GM12891 (cell line): ENCODE results near the gene ZRANB3.

ENCODE experiments used
- PAX5 ChIP-seq: IDR thresholded peaks from 2 replicates; pipeline ENCODE4 v1.6.1; 2011; ENCODE audit warnings: low read length, moderate library complexity, mild to moderate bottlenecking; ENCODE audit not compliant: insufficient read depth, severe bottlenecking
- POLR2A ChIP-seq: IDR thresholded peaks from 2 replicates; pipeline ENCODE4 v1.6.1; 2011; ENCODE audit warnings: low read depth, low read length, control low read depth
- POLR2AphosphoS5 ChIP-seq: IDR thresholded peaks from 2 replicates; pipeline ENCODE4 v1.6.1; 2011; ENCODE audit warnings: low read depth, low read length, control low read depth
- POU2F2 ChIP-seq: IDR thresholded peaks from 2 replicates; pipeline ENCODE4 v1.6.1; 2011; ENCODE audit warnings: low read depth, mild to moderate bottlenecking, control low read depth, low read length, moderate library complexity
- SPI1 ChIP-seq: IDR thresholded peaks from 2 replicates; pipeline ENCODE4 v1.6.1; 2011; ENCODE audit warnings: low read depth, low read length, control low read depth
- TAF1 ChIP-seq: IDR thresholded peaks from 2 replicates; pipeline ENCODE4 v1.6.1; 2011; ENCODE audit warnings: low read depth, low read length, control low read depth

DNA sequence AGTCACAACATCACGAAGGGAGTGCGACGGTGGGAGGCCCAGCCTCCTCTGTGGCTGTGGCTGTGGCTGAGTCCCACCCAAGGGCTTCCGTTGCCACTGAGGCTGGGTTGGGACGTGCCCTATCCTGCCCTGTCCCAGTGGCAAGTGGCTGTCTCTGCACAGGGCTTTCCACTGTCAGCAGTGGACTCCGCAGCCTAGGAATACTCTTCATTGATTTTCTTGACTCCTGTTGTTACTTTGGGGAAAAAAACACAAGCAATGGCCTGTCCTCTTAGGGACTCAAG lies 356.3 kb downstream of the ZRANB3 start:
- TF ChIP-seq POLR2AphosphoS5 (no peak), POLR2A (no peak), TAF1 (no peak), SPI1 (no peak), POU2F2 (no peak), PAX5 (no peak)
